Colonic mucosa (tissue), 4 donors: ENCODE results near the gene GUCY2D. TPM values are rescaled to one million over a fixed set of nuclear protein-coding genes. Genes with fewer than 3 reads are reported as not detected.

Experiments used
- DNase-seq: peaks from one replicate; pipeline ENCODE4 v3.0.0-alpha.2; 2020
- H3K27ac ChIP-seq: fragments of 200-600 bp; one replicate; pipeline ENCODE4 v1.8.0; 2021
- H3K27me3 ChIP-seq: fragments of 200-600 bp; one replicate; pipeline ENCODE4 v1.8.0; 2021
- H3K36me3 ChIP-seq: fragments of 200-600 bp; one replicate; pipeline ENCODE4 v1.8.0; 2021
- H3K4me1 ChIP-seq: fragments of 200-600 bp; one replicate; pipeline ENCODE4 v1.8.0; 2021; ENCODE audit warnings: mild to moderate bottlenecking
- H3K4me3 ChIP-seq: fragments of 200-600 bp; one replicate; pipeline ENCODE4 v1.8.0; 2021
- H3K9ac ChIP-seq, 2 donors: one replicate each; pipeline ENCODE4 v1.7.0; 2013; ENCODE audit warnings: control low read depth in 2 of 2, low read depth in 2 of 2, low read length in 2 of 2
- H3K9me3 ChIP-seq: fragments of 200-600 bp; one replicate; pipeline ENCODE4 v1.8.0; 2021
- intact Hi-C: fragments of 100-400 bp; cut with DNase I; formaldehyde crosslinking; loops from one replicate; pipeline ENCODE4 v1.14.1; 2022
- total RNA-seq, 2 donors: library from RNA; stranded (reverse); fragmentation: NEBNext Ultra II Directional in 1 of 2; extraction: Animal tissue kit (Norgen Biotek cat#: 25700) in 1 of 2; gene quantifications; one replicate each; pipeline ENCODE4 v1.2.1, GENCODE V29; 2021
- TF ChIP-seq, protein P1 (sequence below): fragments of 200-600 bp; IDR thresholded peaks from one replicate; pipeline ENCODE4 v1.8.0; 2022; ENCODE audit warnings: antibody characterized with exemption, mild to moderate bottlenecking
- donor health status: healthy.
- donor health status: DM: no; HTN: no; CAD: no.
- donor health status: DM: no; HTN: no; CAD: no.

The GUCY2D gene
- total RNA-seq, 2 donors from 2014 or later, result 0.21 to 0.37 TPM

GRCh38 chr17:8015957-8016631 is 13.7 kb downstream of the GUCY2D start:
- H3K4me1 ChIP-seq, result peaks cover 8% of the 10 kb centered on the region
- H3K9me3 ChIP-seq, result no peaks in the 10 kb centered on the region
- peak overlapping the region; percentile 49 to 60 for H3K9ac ChIP-seq
- peaks cover 6% of the 10 kb centered on the region for H3K27me3 ChIP-seq
- TF ChIP-seq, protein P1, sequence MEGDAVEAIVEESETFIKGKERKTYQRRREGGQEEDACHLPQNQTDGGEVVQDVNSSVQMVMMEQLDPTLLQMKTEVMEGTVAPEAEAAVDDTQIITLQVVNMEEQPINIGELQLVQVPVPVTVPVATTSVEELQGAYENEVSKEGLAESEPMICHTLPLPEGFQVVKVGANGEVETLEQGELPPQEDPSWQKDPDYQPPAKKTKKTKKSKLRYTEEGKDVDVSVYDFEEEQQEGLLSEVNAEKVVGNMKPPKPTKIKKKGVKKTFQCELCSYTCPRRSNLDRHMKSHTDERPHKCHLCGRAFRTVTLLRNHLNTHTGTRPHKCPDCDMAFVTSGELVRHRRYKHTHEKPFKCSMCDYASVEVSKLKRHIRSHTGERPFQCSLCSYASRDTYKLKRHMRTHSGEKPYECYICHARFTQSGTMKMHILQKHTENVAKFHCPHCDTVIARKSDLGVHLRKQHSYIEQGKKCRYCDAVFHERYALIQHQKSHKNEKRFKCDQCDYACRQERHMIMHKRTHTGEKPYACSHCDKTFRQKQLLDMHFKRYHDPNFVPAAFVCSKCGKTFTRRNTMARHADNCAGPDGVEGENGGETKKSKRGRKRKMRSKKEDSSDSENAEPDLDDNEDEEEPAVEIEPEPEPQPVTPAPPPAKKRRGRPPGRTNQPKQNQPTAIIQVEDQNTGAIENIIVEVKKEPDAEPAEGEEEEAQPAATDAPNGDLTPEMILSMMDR, result no peak
- peak; percentile 69 for DNase-seq
- no peak overlapping the region for H3K27ac ChIP-seq
- peak overlapping the region; percentile 41 for H3K4me3 ChIP-seq
- H3K36me3 ChIP-seq, result no peaks in the 10 kb centered on the region
- intact Hi-C loops, result no loop called here

- H3K27ac ChIP-seq, result no peak overlapping the region
- H3K4me3 ChIP-seq, result peak overlapping the region; percentile 41
- H3K4me1 ChIP-seq, result peaks cover 8% of the 10 kb centered on the region
- TF ChIP-seq, protein P1, result peak; percentile 64
- H3K27me3 ChIP-seq, result peaks cover 6% of the 10 kb centered on the region
- H3K36me3 ChIP-seq, result no peaks in the 10 kb centered on the region
- peak overlapping the region; percentile 49 to 60 for H3K9ac ChIP-seq
- intact Hi-C loops, result no loop called here
- peak; percentile 76 for DNase-seq
- no peaks in the 10 kb centered on the region for H3K9me3 ChIP-seq
Measured at GRCh38 chr17:8016632-8017424, 14.4 kb downstream of the GUCY2D start.

DNA sequence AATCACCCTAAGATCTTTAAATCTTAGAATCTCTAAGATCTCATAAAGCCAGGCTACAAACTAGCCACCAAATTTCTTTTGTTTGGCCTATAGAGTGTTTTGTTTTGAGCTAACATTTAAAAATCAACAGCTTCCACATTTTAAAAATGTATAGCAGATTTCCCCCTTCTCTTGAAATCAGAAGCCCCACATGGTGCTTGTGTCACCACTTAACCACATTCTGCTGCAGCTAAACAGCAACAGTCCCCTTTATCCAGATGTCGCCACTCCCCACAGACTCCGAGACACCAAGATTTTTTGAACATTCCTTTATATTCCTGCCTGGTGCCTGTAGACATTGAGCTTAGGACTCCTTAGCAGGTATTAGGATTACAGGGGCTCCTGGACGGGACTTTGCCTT is 16.0 kb downstream of the GUCY2D start:
- Histone ChIP-seq H3K27me3 (peaks cover 6% of the 10 kb centered on the region), H3K36me3 (no peaks in the 10 kb centered on the region), H3K4me1 (peaks cover 8% of the 10 kb centered on the region), H3K9ac (no peak overlapping the region), H3K4me3 (no peak overlapping the region), H3K27ac (no peak overlapping the region), H3K9me3 (no peaks in the 10 kb centered on the region)
- TF ChIP-seq, protein P1, result no peak
- intact Hi-C loops, result no loop called here
- no peak for DNase-seq

DNA sequence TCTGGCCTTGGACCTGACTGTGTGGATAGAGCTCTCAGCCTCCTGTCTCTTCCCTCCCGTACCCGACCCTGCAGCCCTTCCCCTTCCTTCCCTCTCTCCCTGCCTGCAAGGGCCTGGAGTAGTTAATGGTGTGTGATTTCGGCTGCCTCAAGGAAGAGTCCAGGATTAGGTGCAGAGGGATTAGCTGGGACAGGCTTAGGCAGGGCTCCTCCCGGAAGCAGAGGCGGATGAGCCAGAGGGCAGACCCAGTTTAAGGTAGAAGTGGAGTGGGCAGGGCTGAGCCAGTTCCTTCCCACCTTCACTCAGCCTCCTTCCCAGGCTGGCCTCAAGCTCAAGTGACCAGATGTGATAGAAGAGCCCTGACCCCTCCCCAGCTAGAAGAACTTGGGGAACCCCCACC is 16.8 kb downstream of the GUCY2D start:
- intact Hi-C loops, result no loop called here
- DNase-seq, result no peak
- peaks cover 8% of the 10 kb centered on the region for H3K4me1 ChIP-seq
- no peak overlapping the region for H3K9ac ChIP-seq
- no peak overlapping the region for H3K27ac ChIP-seq
- H3K9me3 ChIP-seq, result no peaks in the 10 kb centered on the region
- H3K4me3 ChIP-seq, result no peak overlapping the region
- H3K27me3 ChIP-seq, result peaks cover 6% of the 10 kb centered on the region
- no peaks in the 10 kb centered on the region for H3K36me3 ChIP-seq
- TF ChIP-seq, protein P1, result no peak

- Histone ChIP-seq H3K9ac (no peak overlapping the region), H3K4me3 (no peak overlapping the region), H3K4me1 (peaks cover 8% of the 10 kb centered on the region), H3K27me3 (peaks cover 6% of the 10 kb centered on the region), H3K36me3 (no peaks in the 10 kb centered on the region), H3K9me3 (no peaks in the 10 kb centered on the region), H3K27ac (no peak overlapping the region)
- TF ChIP-seq, protein P1, result no peak
- no peak for DNase-seq
- intact Hi-C loops, result no loop called here
Measured at GRCh38 chr17:8019665-8020650, 17.5 kb downstream of the GUCY2D start.
